ENCODE results near the gene CEACAM19.

DNA sequence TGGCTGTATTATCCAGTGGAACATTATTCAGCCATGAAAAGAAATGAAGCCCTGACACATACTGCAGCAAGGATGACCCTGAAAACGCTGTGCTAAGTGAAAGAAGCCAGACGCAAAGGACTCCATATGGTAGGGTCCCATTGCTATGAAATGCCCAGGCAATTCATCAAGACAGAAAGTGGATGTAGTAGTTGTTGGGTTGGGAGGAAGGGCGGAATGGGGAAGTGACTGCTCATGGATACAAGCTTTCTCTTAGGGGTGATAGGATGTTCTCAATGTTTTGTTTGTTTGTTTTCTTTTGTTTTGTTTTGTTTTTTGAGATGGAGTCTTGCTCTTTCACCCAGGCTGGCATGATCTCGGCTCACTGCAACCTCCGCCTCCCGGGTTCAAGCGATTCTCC, 16.6 kb downstream of the CEACAM19 start:
- TF ChIP-seq POLR2A (IDR thresholded peaks at IDR 0.05; ENCODE audit: low read depth, low read length) (no peak), CTCF (IDR thresholded peaks at IDR 0.05; ENCODE audit: extremely low read depth in 1 of 2, insufficient read depth in 1 of 2, low read depth in 1 of 2, low read length in 2 of 2) (no peak), EZH2 (IDR thresholded peaks at IDR 0.05; ENCODE audit: borderline replicate concordance, low read depth, low read length, severe bottlenecking) (no peak), FOS (IDR thresholded peaks at IDR 0.05; ENCODE audit: borderline replicate concordance, insufficient read depth, low read length) (no peak)
